Lower leg skin (tissue), 3 donors: ENCODE results near the gene KIAA0586.

ENCODE experiments used
- CTCF ChIP-seq, 3 donors: fragments of 450-650 bp; IDR thresholded peaks; one replicate each; pipeline ENCODE4 v1.5.1; 2016; ENCODE audit warnings: antibody characterized with exemption in 3 of 3, mild to moderate bottlenecking in 3 of 3, moderate library complexity in 2 of 3
- POLR2A ChIP-seq, 2 donors: fragments of 450-650 bp; IDR thresholded peaks; one replicate each; pipeline ENCODE4 v1.6.1; 2016 to 2017; ENCODE audit warnings: antibody characterized with exemption in 2 of 2, mild to moderate bottlenecking in 1 of 2, moderate library complexity in 1 of 2

DNA sequence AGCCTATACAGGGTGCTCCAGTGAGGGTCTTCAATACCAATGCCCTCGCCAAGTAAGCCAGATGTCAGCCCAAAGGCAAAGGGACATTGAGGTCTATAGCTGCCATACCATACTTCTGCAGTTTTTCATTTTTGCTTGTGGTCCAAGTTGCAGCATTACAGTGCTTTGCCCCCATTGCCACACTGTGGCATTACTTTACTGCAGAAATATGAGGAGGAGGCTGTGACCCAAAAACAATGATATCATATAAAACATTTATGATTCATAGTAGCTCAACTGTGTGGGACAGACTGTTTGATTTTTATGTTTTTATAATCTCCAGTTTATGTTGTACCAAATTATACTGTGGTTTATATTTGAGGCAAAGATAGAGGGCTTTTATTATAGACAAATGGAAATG, 64.1 kb downstream of the KIAA0586 start:
- TF ChIP-seq CTCF (IDR thresholded peaks at IDR 0.05): no peak
- no peak for TF ChIP-seq POLR2A (IDR thresholded peaks at IDR 0.05)
